HEK293 (cell line): Measurements from ENCODE around the gene MARCKSL1.

Source experiments
- CTCF ChIA-PET: fragments of 350-600 bp; formaldehyde crosslinking; extraction: SDS; loops from one replicate; lab custom pipeline; 2021; ENCODE audit warnings: antibody characterized with exemption; lab: Yijun Ruan, JAX
- POLR2A ChIA-PET: fragments of 300-600 bp; formaldehyde crosslinking; extraction: SDS; loops from one replicate; lab custom pipeline; 2020; ENCODE audit warnings: antibody characterized with exemption, inconsistent platforms; lab: Yijun Ruan, JAX
- H3K27ac ChIP-seq: fragments of 200-500 bp; sonication (Bioruptor generic); 2 replicates; pipeline ENCODE4 v1.5.1; 2014; ENCODE audit warnings: low read depth, low read length, control low read depth, inconsistent platforms; ENCODE audit errors: extremely low read depth
- H3K36me3 ChIP-seq, 2 experiments: fragments of 200-500 bp in 1 of 2; sonication (Bioruptor generic) in 1 of 2; 1 replicate in 1 of 2; 2 replicates in 1 of 2; pipeline ENCODE4 v1.5.1; 2014 to 2017; ENCODE audit warnings: inconsistent platforms in 2 of 2, low read length in 2 of 2; ENCODE audit not compliant: control insufficient read depth in 2 of 2, insufficient read depth in 1 of 2
- H3K4me1 ChIP-seq: fragments of 200-500 bp; sonication (Bioruptor generic); 2 replicates; pipeline ENCODE4 v1.5.1; 2014; ENCODE audit warnings: mild to moderate bottlenecking, low read length, inconsistent platforms; ENCODE audit not compliant: control insufficient read depth, insufficient read depth
- H3K4me3 ChIP-seq: 2 replicates; pipeline ENCODE4 v1.5.1; 2011; ENCODE audit warnings: low read depth, mild to moderate bottlenecking, control low read depth, low read length, moderate library complexity
- H3K9me3 ChIP-seq: fragments of 200-500 bp; sonication (Bioruptor generic); 2 replicates; pipeline ENCODE4 v1.5.1; 2014; ENCODE audit warnings: low read depth, low read length, inconsistent platforms; ENCODE audit not compliant: control insufficient read depth, insufficient read depth
- HOXD13 ChIP-seq: sonication (generic); formaldehyde crosslinking; IDR thresholded peaks from 2 replicates; pipeline ENCODE4 v1.8.0; 2022; ENCODE audit warnings: missing genetic modification reagents, borderline replicate concordance
- KLF16 ChIP-seq: fragments of 450-650 bp; formaldehyde crosslinking; IDR thresholded peaks from 2 replicates; pipeline ENCODE4 v1.5.1; 2017; ENCODE audit warnings: missing biosample characterization, missing genetic modification characterization
- PRDM1 ChIP-seq: fragments of 450-650 bp; formaldehyde crosslinking; IDR thresholded peaks from 2 replicates; pipeline ENCODE4; 2016; ENCODE audit warnings: missing biosample characterization, missing genetic modification characterization
- REST ChIP-seq: fragments of 450-650 bp; formaldehyde crosslinking; IDR thresholded peaks from 2 replicates; pipeline ENCODE4 v1.5.1; 2016; ENCODE audit warnings: missing biosample characterization, missing genetic modification characterization
- SP7 ChIP-seq: fragments of 450-650 bp; formaldehyde crosslinking; IDR thresholded peaks from 2 replicates; pipeline ENCODE4 v1.5.1; 2016; ENCODE audit warnings: missing biosample characterization, missing genetic modification characterization
- ZBTB7A ChIP-seq: fragments of 450-650 bp; formaldehyde crosslinking; IDR thresholded peaks from 2 replicates; pipeline ENCODE4 v1.5.1; 2016; ENCODE audit warnings: low read depth, missing biosample characterization, missing genetic modification characterization
- ZIC2 ChIP-seq: fragments of 450-650 bp; formaldehyde crosslinking; IDR thresholded peaks from 2 replicates; pipeline ENCODE4 v1.5.1; 2016; ENCODE audit warnings: missing biosample characterization, missing genetic modification characterization
- ZNF221 ChIP-seq: fragments of 450-650 bp; formaldehyde crosslinking; IDR thresholded peaks from 2 replicates; pipeline ENCODE4 v1.5.1; 2017; ENCODE audit warnings: missing biosample characterization, missing genetic modification characterization, borderline replicate concordance
- ZNF248 ChIP-seq: fragments of 450-650 bp; formaldehyde crosslinking; IDR thresholded peaks from 2 replicates; pipeline ENCODE4 v1.5.1; 2017; ENCODE audit warnings: missing biosample characterization, missing genetic modification characterization
- ZNF292 ChIP-seq: fragments of 450-650 bp; formaldehyde crosslinking; IDR thresholded peaks from 2 replicates; pipeline ENCODE4 v1.5.1; 2016; ENCODE audit warnings: low read depth, missing biosample characterization, missing genetic modification characterization, borderline replicate concordance
- ZNF658 ChIP-seq: fragments of 450-650 bp; formaldehyde crosslinking; IDR thresholded peaks from 2 replicates; pipeline ENCODE4; 2016; ENCODE audit warnings: missing biosample characterization, missing genetic modification characterization
- ZNF670 ChIP-seq: fragments of 450-650 bp; formaldehyde crosslinking; IDR thresholded peaks from 2 replicates; pipeline ENCODE4 v1.5.1; 2016; ENCODE audit warnings: missing biosample characterization, missing genetic modification characterization, low read depth
- ZNF792 ChIP-seq: fragments of 450-650 bp; formaldehyde crosslinking; IDR thresholded peaks from 2 replicates; pipeline ENCODE4 v1.5.1; 2016; ENCODE audit warnings: missing biosample characterization, missing genetic modification characterization
- TF ChIP-seq, protein P1 (sequence below): fragments of 450-650 bp; formaldehyde crosslinking; IDR thresholded peaks from 2 replicates; pipeline ENCODE4 v1.5.1; 2017; ENCODE audit warnings: missing biosample characterization, mild to moderate bottlenecking, missing genetic modification characterization, moderate library complexity
- TF ChIP-seq, protein P2 (sequence below): fragments of 450-650 bp; formaldehyde crosslinking; IDR thresholded peaks from 2 replicates; pipeline ENCODE4 v1.5.1; 2016; ENCODE audit warnings: missing biosample characterization, missing genetic modification characterization
- TF ChIP-seq, protein P3 (sequence below): fragments of 450-650 bp; formaldehyde crosslinking; IDR thresholded peaks from 2 replicates; pipeline ENCODE4 v1.5.1; 2016; ENCODE audit warnings: missing biosample characterization, missing genetic modification characterization, borderline replicate concordance
- TF ChIP-seq, protein P4 (sequence below): fragments of 450-650 bp; formaldehyde crosslinking; IDR thresholded peaks from 2 replicates; pipeline ENCODE4 v1.5.1; 2016; ENCODE audit warnings: missing biosample characterization, missing genetic modification characterization, borderline replicate concordance

Gene MARCKSL1

GRCh38 chr1:32338637-32339145, 2.7 kb upstream of the MARCKSL1 start:
- CTCF ChIA-PET: no interaction called here
- Histone ChIP-seq H3K4me1 (no peaks in the 10 kb centered on the region), H3K4me3 (no peak overlapping the region), H3K9me3 (no peaks in the 10 kb centered on the region), H3K36me3 (peaks cover 0 to 14% of the 10 kb centered on the region in 2 experiments; a peak in 1 of 3 replicates)
- POLR2A ChIA-PET: no interaction called here
- no peak for TF ChIP-seq ZIC2
- TF ChIP-seq, all 188 proteins: peak for 0
- no peak overlapping the region for H3K27ac ChIP-seq

- ChIA-PET CTCF (interaction anchor here (0.6 kb wide), 2 partner anchors 256 to 271 kb away, joined by 3 to 5 read pairs; no protein-coding TSS in a partner anchor), POLR2A (interaction anchor here (0.6 to 5.8 kb wide), 4 partner anchors 9 to 78 kb away, joined by 4 to 100 read pairs (median 22); partner anchors contain the start of gene BSDC1)
- no peak overlapping the region for H3K4me3 ChIP-seq
- peaks cover 0 to 20% of the 10 kb centered on the region in 2 experiments; a peak in 1 of 3 replicates for H3K36me3 ChIP-seq
- H3K9me3 ChIP-seq: no peaks in the 10 kb centered on the region
- H3K4me1 ChIP-seq: no peaks in the 10 kb centered on the region
- H3K27ac ChIP-seq: no peak overlapping the region
- TF ChIP-seq, protein P1, sequence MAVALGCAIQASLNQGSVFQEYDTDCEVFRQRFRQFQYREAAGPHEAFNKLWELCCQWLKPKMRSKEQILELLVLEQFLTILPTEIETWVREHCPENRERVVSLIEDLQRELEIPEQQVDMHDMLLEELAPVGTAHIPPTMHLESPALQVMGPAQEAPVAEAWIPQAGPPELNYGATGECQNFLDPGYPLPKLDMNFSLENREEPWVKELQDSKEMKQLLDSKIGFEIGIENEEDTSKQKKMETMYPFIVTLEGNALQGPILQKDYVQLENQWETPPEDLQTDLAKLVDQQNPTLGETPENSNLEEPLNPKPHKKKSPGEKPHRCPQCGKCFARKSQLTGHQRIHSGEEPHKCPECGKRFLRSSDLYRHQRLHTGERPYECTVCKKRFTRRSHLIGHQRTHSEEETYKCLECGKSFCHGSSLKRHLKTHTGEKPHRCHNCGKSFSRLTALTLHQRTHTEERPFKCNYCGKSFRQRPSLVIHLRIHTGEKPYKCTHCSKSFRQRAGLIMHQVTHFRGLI (tag by site-specific recombination): peak; percentile 58; the same call in 1 of the 2 replicates
- TF ChIP-seq, protein P2, sequence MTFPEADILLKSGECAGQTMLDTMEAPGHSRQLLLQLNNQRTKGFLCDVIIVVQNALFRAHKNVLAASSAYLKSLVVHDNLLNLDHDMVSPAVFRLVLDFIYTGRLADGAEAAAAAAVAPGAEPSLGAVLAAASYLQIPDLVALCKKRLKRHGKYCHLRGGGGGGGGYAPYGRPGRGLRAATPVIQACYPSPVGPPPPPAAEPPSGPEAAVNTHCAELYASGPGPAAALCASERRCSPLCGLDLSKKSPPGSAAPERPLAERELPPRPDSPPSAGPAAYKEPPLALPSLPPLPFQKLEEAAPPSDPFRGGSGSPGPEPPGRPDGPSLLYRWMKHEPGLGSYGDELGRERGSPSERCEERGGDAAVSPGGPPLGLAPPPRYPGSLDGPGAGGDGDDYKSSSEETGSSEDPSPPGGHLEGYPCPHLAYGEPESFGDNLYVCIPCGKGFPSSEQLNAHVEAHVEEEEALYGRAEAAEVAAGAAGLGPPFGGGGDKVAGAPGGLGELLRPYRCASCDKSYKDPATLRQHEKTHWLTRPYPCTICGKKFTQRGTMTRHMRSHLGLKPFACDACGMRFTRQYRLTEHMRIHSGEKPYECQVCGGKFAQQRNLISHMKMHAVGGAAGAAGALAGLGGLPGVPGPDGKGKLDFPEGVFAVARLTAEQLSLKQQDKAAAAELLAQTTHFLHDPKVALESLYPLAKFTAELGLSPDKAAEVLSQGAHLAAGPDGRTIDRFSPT (tag by site-specific recombination): 0 out of 2 replicates have a peak, but pooled peaks have one; percentile 20
- TF ChIP-seq REST (tag by site-specific recombination) (no peak), ZNF792 (tag by site-specific recombination) (no peak), ZNF670 (no peak), ZNF221 (no peak), SP7 (tag by site-specific recombination) (no peak), ZNF248 (tag by site-specific recombination) (no peak), KLF16 (tag by site-specific recombination) (no peak), HOXD13 (CRISPR knock-in tag) (no peak), ZBTB7A (tag by site-specific recombination) (no peak), ZNF658 (tag by site-specific recombination) (no peak), ZNF292 (tag by site-specific recombination) (no peak), PRDM1 (no peak)
- TF ChIP-seq, protein P3, sequence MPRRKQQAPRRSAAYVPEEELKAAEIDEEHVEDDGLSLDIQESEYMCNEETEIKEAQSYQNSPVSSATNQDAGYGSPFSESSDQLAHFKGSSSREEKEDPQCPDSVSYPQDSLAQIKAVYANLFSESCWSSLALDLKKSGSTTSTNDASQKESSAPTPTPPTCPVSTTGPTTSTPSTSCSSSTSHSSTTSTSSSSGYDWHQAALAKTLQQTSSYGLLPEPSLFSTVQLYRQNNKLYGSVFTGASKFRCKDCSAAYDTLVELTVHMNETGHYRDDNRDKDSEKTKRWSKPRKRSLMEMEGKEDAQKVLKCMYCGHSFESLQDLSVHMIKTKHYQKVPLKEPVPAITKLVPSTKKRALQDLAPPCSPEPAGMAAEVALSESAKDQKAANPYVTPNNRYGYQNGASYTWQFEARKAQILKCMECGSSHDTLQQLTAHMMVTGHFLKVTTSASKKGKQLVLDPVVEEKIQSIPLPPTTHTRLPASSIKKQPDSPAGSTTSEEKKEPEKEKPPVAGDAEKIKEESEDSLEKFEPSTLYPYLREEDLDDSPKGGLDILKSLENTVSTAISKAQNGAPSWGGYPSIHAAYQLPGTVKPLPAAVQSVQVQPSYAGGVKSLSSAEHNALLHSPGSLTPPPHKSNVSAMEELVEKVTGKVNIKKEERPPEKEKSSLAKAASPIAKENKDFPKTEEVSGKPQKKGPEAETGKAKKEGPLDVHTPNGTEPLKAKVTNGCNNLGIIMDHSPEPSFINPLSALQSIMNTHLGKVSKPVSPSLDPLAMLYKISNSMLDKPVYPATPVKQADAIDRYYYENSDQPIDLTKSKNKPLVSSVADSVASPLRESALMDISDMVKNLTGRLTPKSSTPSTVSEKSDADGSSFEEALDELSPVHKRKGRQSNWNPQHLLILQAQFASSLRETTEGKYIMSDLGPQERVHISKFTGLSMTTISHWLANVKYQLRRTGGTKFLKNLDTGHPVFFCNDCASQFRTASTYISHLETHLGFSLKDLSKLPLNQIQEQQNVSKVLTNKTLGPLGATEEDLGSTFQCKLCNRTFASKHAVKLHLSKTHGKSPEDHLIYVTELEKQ (tag by site-specific recombination): no peak
- TF ChIP-seq, protein P4, sequence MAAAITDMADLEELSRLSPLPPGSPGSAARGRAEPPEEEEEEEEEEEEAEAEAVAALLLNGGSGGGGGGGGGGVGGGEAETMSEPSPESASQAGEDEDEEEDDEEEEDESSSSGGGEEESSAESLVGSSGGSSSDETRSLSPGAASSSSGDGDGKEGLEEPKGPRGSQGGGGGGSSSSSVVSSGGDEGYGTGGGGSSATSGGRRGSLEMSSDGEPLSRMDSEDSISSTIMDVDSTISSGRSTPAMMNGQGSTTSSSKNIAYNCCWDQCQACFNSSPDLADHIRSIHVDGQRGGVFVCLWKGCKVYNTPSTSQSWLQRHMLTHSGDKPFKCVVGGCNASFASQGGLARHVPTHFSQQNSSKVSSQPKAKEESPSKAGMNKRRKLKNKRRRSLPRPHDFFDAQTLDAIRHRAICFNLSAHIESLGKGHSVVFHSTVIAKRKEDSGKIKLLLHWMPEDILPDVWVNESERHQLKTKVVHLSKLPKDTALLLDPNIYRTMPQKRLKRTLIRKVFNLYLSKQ (tag by site-specific recombination): no peak
- TF ChIP-seq, all 188 proteins: peak for 2
Observed at GRCh38 chr1:32337855-32338636, 2.0 kb upstream of the MARCKSL1 start.
